HFF-Myc (cell line): Measurements from ENCODE around the gene ZCCHC24.

ENCODE experiments used
- DNase-seq: peaks from one replicate; pipeline ENCODE4 v3.0.0-alpha.2; 2011; ENCODE audit warnings: low read depth; ENCODE audit errors: extremely low read depth
- H3K4me3 ChIP-seq: replicated peaks from 2 replicates; pipeline ENCODE4 v1.5.1; 2011; ENCODE audit warnings: low read depth, mild to moderate bottlenecking, control low read depth, low read length
- CTCF ChIP-seq: IDR thresholded peaks from 2 replicates; pipeline ENCODE4 v1.5.1; 2012; ENCODE audit warnings: mild to moderate bottlenecking, low read depth, low read length, control low read depth; ENCODE audit errors: missing control alignments

ZCCHC24 gene

GRCh38 chr10:79457256-79457785, 11.9 kb upstream of the ZCCHC24 start:
- no peak for TF ChIP-seq CTCF

GRCh38 chr10:79454259-79454658, 8.8 kb upstream of the ZCCHC24 start:
- no peak overlapping the region for H3K4me3 ChIP-seq
- DNase-seq = no peak
- no peak for TF ChIP-seq CTCF

More at GRCh38 chr10:79457256-79457785, 11.9 kb upstream of the ZCCHC24 start:
- DNase-seq = no peak
- H3K4me3 ChIP-seq = no peak overlapping the region

GRCh38 chr10:79453392-79453791, 8.0 kb upstream of the ZCCHC24 start:
- H3K4me3 ChIP-seq = no peak overlapping the region
- TF ChIP-seq CTCF = no peak
- no peak for DNase-seq

- TF ChIP-seq CTCF = no peak
- no peak for DNase-seq
- no peak overlapping the region for H3K4me3 ChIP-seq
These were observed 6.8 kb upstream of the ZCCHC24 start for GRCh38 chr10:79452174-79452611.

GRCh38 chr10:79451046-79451699, 5.7 kb upstream of the ZCCHC24 start:
- no peak for TF ChIP-seq CTCF
- no peak for DNase-seq
- H3K4me3 ChIP-seq = no peak overlapping the region

GRCh38 chr10:79449181-79450146, 4.0 kb upstream of the ZCCHC24 start:
- no peak for TF ChIP-seq CTCF
- no peak for DNase-seq
- no peak overlapping the region for H3K4me3 ChIP-seq
